ENCODE results near the gene KIAA0513.

KIAA0513 gene

DNA sequence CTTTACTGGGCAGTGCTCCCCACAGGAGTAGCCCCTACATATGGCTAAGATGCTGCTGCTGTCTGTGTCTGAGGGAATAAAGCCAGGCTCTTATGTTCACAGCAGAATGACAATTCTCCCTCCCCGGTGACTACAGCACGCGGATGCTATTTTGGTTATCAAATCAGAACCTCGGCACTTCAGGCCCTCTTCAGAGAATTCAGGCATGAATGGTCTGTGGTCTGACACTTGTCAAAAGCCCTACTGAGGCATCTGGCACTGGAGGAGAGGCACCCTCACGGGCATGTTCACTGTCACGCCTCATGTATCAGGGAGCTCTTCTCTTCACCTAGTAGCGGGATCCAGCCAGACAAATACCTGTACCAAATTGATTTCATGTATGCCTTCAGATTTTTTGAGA is 30.4 kb downstream of the KIAA0513 start:
- Histone ChIP-seq H4K20me1 (ENCODE audit: insufficient read depth, low read length, poor library complexity, severe bottlenecking) (no peaks in the 10 kb centered on the region), H3K4me2 (ENCODE audit: low read depth, low read length, poor library complexity, severe bottlenecking) (no peak overlapping the region), H3K79me2 (ENCODE audit: insufficient read depth, low read length) (no peaks in the 10 kb centered on the region), H3F3A (ENCODE audit: low read depth) (peaks cover 3% of the 10 kb centered on the region; the same call in 1 of the 2 replicates), H3K27me3 (ENCODE audit: insufficient read depth, low read length, poor library complexity, severe bottlenecking) (no peaks in the 10 kb centered on the region), H3K4me1 (ENCODE audit: insufficient read depth, low read length, poor library complexity, severe bottlenecking) (peaks cover 28% of the 10 kb centered on the region), H3K4me3 (ENCODE audit: low read length, poor library complexity, severe bottlenecking) (no peak overlapping the region), H3K9me2 (replicated peaks; ENCODE audit: low read depth, low read length) (no peaks in the 10 kb centered on the region), H3K9me3 (ENCODE audit: insufficient read depth, low read depth, low read length) (no peaks in the 10 kb centered on the region), H3K9ac (ENCODE audit: low read depth, low read length, poor library complexity, severe bottlenecking) (no peak overlapping the region), H2AFZ (ENCODE audit: low read length) (no peak overlapping the region), H3K36me3 (ENCODE audit: insufficient read depth, low read length) (no peaks in the 10 kb centered on the region)
- TF ChIP-seq EZH2phosphoT487 (IDR thresholded peaks at IDR 0.05; ENCODE audit: borderline replicate concordance): no peak
- TF ChIP-seq, protein P1, sequence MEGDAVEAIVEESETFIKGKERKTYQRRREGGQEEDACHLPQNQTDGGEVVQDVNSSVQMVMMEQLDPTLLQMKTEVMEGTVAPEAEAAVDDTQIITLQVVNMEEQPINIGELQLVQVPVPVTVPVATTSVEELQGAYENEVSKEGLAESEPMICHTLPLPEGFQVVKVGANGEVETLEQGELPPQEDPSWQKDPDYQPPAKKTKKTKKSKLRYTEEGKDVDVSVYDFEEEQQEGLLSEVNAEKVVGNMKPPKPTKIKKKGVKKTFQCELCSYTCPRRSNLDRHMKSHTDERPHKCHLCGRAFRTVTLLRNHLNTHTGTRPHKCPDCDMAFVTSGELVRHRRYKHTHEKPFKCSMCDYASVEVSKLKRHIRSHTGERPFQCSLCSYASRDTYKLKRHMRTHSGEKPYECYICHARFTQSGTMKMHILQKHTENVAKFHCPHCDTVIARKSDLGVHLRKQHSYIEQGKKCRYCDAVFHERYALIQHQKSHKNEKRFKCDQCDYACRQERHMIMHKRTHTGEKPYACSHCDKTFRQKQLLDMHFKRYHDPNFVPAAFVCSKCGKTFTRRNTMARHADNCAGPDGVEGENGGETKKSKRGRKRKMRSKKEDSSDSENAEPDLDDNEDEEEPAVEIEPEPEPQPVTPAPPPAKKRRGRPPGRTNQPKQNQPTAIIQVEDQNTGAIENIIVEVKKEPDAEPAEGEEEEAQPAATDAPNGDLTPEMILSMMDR (conservative IDR thresholded peaks at IDR 0.05; ENCODE audit: low read length): no peak

DNA sequence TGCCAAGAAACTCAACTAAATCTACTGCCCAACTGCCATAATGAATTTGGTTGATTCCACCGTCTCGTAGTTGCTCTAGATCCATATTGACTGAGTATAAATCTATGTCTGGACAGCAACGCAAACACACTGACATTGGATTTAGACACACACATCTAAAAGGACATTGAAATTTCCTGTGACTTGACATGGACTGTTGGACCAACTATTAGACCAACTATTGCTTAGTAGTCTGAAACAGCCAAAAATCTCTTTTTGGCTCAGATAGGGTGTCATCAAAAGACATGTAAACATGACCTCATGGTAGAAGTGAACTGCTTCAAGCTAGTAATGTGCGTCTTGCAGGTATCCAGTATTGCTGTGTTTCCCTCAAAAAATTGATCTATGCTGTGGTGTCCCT is 31.3 kb downstream of the KIAA0513 start:
- TF ChIP-seq, protein P1 (conservative IDR thresholded peaks at IDR 0.05; ENCODE audit: low read length): no peak
- TF ChIP-seq EZH2phosphoT487 (IDR thresholded peaks at IDR 0.05; ENCODE audit: borderline replicate concordance): no peak

DNA sequence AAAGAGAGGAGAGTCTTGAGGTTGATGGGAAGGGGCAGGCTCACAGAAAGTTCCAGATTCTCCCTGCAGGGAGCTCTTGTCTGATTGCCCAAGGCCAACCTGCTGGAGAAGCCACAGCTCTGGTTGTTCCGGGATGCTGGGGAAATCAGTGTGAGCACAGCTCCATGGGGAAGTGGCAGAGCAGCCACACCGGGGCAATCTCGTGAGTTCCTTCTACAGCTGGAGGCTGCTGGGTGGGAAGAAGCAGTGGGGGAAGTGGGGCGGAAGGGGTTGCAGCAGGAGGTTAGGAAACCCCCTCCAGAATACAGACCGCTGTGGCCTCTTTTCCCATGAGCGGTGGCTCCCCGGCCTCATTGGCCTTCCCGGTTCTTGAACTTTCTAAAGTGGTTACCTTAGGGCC is 34.0 kb downstream of the KIAA0513 start:
- H3F3A ChIP-seq (ENCODE audit: low read depth): no peaks in the 10 kb centered on the region
- no peaks in the 10 kb centered on the region for H3K36me3 ChIP-seq (ENCODE audit: insufficient read depth, low read length)
- no peaks in the 10 kb centered on the region for H3K9me2 ChIP-seq (replicated peaks; ENCODE audit: low read depth, low read length)
- no peak overlapping the region for H3K9ac ChIP-seq (ENCODE audit: low read depth, low read length, poor library complexity, severe bottlenecking)
- H3K4me3 ChIP-seq (ENCODE audit: low read length, poor library complexity, severe bottlenecking): no peak overlapping the region
- no peaks in the 10 kb centered on the region for H3K79me2 ChIP-seq (ENCODE audit: insufficient read depth, low read length)
- H4K20me1 ChIP-seq (ENCODE audit: insufficient read depth, low read length, poor library complexity, severe bottlenecking): no peaks in the 10 kb centered on the region
- H3K4me1 ChIP-seq (ENCODE audit: insufficient read depth, low read length, poor library complexity, severe bottlenecking): peaks cover 9% of the 10 kb centered on the region
- TF ChIP-seq EZH2phosphoT487 (IDR thresholded peaks at IDR 0.05; ENCODE audit: borderline replicate concordance): no peak
- TF ChIP-seq, protein P1 (conservative IDR thresholded peaks at IDR 0.05; ENCODE audit: low read length): no peak
- H2AFZ ChIP-seq (ENCODE audit: low read length): no peak overlapping the region
- H3K27me3 ChIP-seq (ENCODE audit: insufficient read depth, low read length, poor library complexity, severe bottlenecking): no peaks in the 10 kb centered on the region
- no peak overlapping the region for H3K4me2 ChIP-seq (ENCODE audit: low read depth, low read length, poor library complexity, severe bottlenecking)
- H3K9me3 ChIP-seq (ENCODE audit: insufficient read depth, low read depth, low read length): no peaks in the 10 kb centered on the region

More for the DNA sequence above, 31.3 kb downstream of the KIAA0513 start:
- no peak overlapping the region for H3K4me3 ChIP-seq (ENCODE audit: low read length, poor library complexity, severe bottlenecking)
- H3K4me1 ChIP-seq (ENCODE audit: insufficient read depth, low read length, poor library complexity, severe bottlenecking): peaks cover 28% of the 10 kb centered on the region
- H3K4me2 ChIP-seq (ENCODE audit: low read depth, low read length, poor library complexity, severe bottlenecking): no peak overlapping the region
- no peak overlapping the region for H3K9ac ChIP-seq (ENCODE audit: low read depth, low read length, poor library complexity, severe bottlenecking)
- no peaks in the 10 kb centered on the region for H4K20me1 ChIP-seq (ENCODE audit: insufficient read depth, low read length, poor library complexity, severe bottlenecking)
- H3K36me3 ChIP-seq (ENCODE audit: insufficient read depth, low read length): no peaks in the 10 kb centered on the region
- H2AFZ ChIP-seq (ENCODE audit: low read length): no peak overlapping the region
- no peaks in the 10 kb centered on the region for H3K9me3 ChIP-seq (ENCODE audit: insufficient read depth, low read depth, low read length)
- no peaks in the 10 kb centered on the region for H3K79me2 ChIP-seq (ENCODE audit: insufficient read depth, low read length)
- H3F3A ChIP-seq (ENCODE audit: low read depth): peaks cover 3% of the 10 kb centered on the region; the same call in 1 of the 2 replicates
- no peaks in the 10 kb centered on the region for H3K27me3 ChIP-seq (ENCODE audit: insufficient read depth, low read length, poor library complexity, severe bottlenecking)
- no peaks in the 10 kb centered on the region for H3K9me2 ChIP-seq (replicated peaks; ENCODE audit: low read depth, low read length)
